Motor neuron (in vitro differentiated cells): ENCODE results near the gene PHOX2B. TPM values are rescaled to one million over a fixed set of nuclear protein-coding genes. Genes with fewer than 3 reads are reported as not detected.

Experiments used
- ATAC-seq, 8 experiments: fragments of 200-7000 bp; cut with Tn5 transposase; replicated peaks in 6 of 8; 2 replicates each; pipeline ENCODE4 v1.8.0; 2021; ENCODE audit warnings: mild to moderate bottlenecking in 8 of 8, moderate library complexity in 8 of 8
- H3K27ac ChIP-seq, 2 donors: fragments of 250-450 bp; sonication (Bioruptor Pico); 2 replicates each; pipeline ENCODE4 v1.9.0; 2021; ENCODE audit warnings: antibody characterized with exemption in 2 of 2, mild to moderate bottlenecking in 2 of 2, moderate library complexity in 1 of 2
- H3K4me1 ChIP-seq, 2 donors: fragments of 250-450 bp; sonication (Bioruptor Pico); replicated peaks in 1 of 2; 2 replicates each; pipeline ENCODE4 v1.6.1; 2021; ENCODE audit warnings: antibody characterized with exemption in 2 of 2, mild to moderate bottlenecking in 2 of 2, moderate library complexity in 1 of 2
- H3K4me3 ChIP-seq, 5 donors: fragments of 250-450 bp; sonication (Bioruptor Pico); 2 replicates each; pipeline ENCODE4 v1.9.0; 2021; ENCODE audit warnings: antibody characterized with exemption in 5 of 5, mild to moderate bottlenecking in 5 of 5, moderate library complexity in 4 of 5
- WGBS, 10 experiments: fragments of 450-650 bp; shearing (Covaris generic); methylation state at CpG; one replicate each; pipeline ENCODE4 v1.0.0; 2022; 5-methylcytosine and 5-hydroxymethylcytosine counted together
- in situ Hi-C, 9 experiments: fragments of 400-800 bp; cut with MboI; loops; one replicate each; pipeline ENCODE4 v1.15.0; 2021; ENCODE audit warnings: low sequenced_read_pairs in 9 of 9, low pct_unique_long_range_greater_than_20kb in 2 of 9; ENCODE audit not compliant: unreplicated experiment in 9 of 9
- total RNA-seq, 8 experiments: library from RNA; unstranded; fragments of 300-600 nt; gene quantifications; 2 replicates each; pipeline versions ENCODE4 v1.2.3 to v1.2.4, GENCODE V29; 2022

PHOX2B gene
- total RNA-seq = under 1 TPM in 5 of 8 experiments, not detected in 3; 0.09 to 0.52 (median 0.20) TPM

DNA sequence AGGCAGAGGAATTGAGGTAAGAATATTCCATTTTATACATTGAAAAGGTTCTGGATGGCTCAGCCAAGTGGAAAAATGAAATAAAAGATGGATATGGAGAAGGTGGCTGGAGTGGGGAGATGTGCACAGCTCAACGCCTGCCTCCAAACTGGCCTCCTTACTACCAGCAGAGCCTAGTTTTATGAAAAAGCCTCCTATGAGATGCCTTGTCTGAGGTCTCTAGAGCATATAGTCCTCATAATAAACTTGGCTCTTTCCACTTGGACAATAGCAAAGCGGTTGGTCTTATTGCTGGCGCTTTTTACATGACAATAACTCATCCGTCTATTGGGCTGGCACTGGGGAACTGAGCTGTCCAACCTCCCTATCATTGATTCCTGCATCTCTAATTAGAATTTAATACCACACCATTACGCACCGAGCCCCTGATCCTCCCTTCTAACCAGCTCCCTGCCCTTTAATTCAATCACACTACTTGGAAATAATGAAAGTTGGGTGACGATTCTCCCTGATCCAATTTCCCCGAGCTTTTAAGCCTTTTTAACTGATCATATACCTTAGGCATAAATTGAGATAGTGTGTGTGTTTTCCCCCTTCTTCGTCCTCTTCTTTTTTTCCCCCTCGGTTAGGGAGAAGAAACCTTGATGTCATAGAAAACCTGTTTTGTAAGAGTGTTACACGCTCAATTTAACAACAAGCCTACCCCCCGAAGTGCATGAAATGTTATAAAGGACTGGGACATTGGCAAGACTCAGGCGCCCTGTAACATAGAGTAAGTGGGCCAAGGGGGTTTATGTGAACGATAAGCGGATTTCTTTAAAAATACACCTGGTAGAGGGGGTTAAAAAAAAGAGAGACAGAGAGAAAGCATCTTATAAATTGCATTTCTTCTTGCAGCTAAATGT is at the start of gene PHOX2B:
PHOX2B (minus strand) TSS at position 155 of the 905 bp plus-strand sequence; CDS start at position 40, 115 bp downstream.
- peak within 1 kb of the TSS in 1 of 5 donors; percentile 2 for H3K4me3 ChIP-seq
- in situ Hi-C loops = no loop called here
- no peak within 1 kb of the TSS for H3K27ac ChIP-seq
- ATAC-seq = peak in 2 of 8 experiments; percentile 14 to 61
- H3K4me1 ChIP-seq = peaks cover 0 to 22% of the 10 kb centered on the region in 2 donors
- 0 to 24% (median 5%) methylated on average over 3 to 13 of the region's 15 CpGs for WGBS, 10 experiments

DNA sequence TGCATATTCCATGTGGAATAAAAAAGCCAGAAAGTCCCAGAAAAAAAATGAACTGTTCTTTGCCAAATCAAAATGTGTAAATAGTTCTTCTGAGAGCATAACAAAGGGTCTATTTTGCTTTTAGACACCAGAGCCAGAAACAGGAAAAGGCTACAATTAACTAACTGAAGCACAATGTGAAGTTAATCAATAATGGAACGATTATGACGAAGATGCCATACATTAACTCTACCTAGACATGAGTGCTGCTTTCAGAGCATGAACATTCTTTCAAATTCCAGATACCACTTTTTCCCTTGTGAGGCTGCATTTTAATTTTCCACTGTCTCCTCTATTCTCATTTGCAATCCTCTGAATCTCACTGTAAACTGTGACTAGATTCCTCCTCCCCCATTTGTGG is 48.7 kb upstream of the PHOX2B start:
- in situ Hi-C loops = no loop called here
- no peak for ATAC-seq
- no peak overlapping the region for H3K27ac ChIP-seq
- H3K4me3 ChIP-seq = no peak overlapping the region
- 0 to 60% (median 37%) methylated on average over 2 of the region's 2 CpGs; no CpG with 5 or more reads in 3 of the 10 experiments for WGBS, 10 experiments
- H3K4me1 ChIP-seq = peaks cover 16% of the 10 kb centered on the region in 2 donors

- no peak overlapping the region for H3K4me3 ChIP-seq
- H3K4me1 ChIP-seq = peaks cover 16% of the 10 kb centered on the region in 2 donors
- in situ Hi-C loops = no loop called here
- 0 to 29% (median 4%) methylated on average over 1 to 7 of the region's 8 CpGs for WGBS, 10 experiments
- no peak overlapping the region for H3K27ac ChIP-seq
- peak; percentile 37 to 80 (median 72) for ATAC-seq
These were observed 48.2 kb upstream of the PHOX2B start for GRCh38 chr4:41796545-41797210.

- Histone ChIP-seq H3K27ac (no peak overlapping the region), H3K4me1 (peaks cover 16% of the 10 kb centered on the region in 2 donors), H3K4me3 (no peak overlapping the region)
- no peak for ATAC-seq
- in situ Hi-C loops = no loop called here
- WGBS, 10 experiments = 0 to 83% (median 15%) methylated on average over 1 to 2 of the region's 2 CpGs; no CpG with 5 or more reads in 4 of the 10 experiments
These were observed 47.4 kb upstream of the PHOX2B start for GRCh38 chr4:41795796-41796385.

- ATAC-seq = no peak
- peaks cover 13 to 15% of the 10 kb centered on the region in 2 donors for H3K4me1 ChIP-seq
- H3K27ac ChIP-seq = no peak overlapping the region
- in situ Hi-C loops = no loop called here
- no peak overlapping the region for H3K4me3 ChIP-seq
- WGBS, 10 experiments = 0 to 95% (median 78%) methylated on average over 1 to 3 of the region's 3 CpGs; no CpG with 5 or more reads in 1 of the 10 experiments
These were observed 43.6 kb upstream of the PHOX2B start for GRCh38 chr4:41792166-41792565.

DNA sequence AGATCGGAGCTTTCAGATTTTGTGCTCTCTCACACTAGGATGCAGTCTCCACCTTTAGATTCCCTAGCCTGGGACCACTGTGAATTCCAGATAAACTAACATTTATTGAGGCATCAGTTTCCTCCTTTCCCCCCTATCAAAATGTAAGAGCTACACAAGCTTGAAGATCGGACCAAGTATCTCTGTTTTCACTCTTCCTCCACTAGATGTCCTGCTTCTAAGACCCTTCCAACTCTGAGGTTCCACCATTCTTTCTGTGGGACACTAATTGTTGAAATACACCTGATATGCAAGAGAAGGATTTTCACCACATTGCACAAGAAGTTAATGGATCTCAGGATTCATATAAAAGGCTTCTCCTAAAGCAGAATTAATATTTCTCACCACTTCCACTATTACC is 43.0 kb upstream of the PHOX2B start:
- in situ Hi-C loops = no loop called here
- 33 to 100% (median 82%) methylated on average over 1 to 2 of the region's 2 CpGs; no CpG with 5 or more reads in 2 of the 10 experiments for WGBS, 10 experiments
- no peak for ATAC-seq

DNA sequence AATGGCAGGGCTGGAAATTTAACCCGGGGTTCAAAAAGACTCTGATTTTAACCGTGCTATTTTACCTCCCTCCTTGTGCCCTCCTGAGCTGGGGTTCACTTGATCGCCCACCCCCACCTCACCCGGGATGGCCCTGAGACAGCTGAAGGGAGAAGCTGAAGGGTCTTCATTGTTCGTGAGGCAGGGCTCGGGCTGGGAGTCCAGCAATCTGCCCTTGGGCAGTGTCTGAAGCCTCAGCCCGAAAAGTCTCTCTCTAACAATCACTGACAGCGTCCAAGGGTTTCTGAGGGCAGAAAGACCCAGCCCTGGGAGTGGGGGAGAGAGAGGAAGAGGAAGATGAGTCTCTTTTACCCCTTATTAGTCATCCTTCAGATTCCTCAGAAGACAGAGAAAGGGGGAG is 39.4 kb upstream of the PHOX2B start:
- Histone ChIP-seq H3K4me1 (no peaks in the 10 kb centered on the region), H3K4me3 (no peak overlapping the region), H3K27ac (no peak overlapping the region)
- peak in 1 of 8 experiments; percentile 38 for ATAC-seq
- in situ Hi-C loops = no loop called here
- WGBS, 10 experiments = 0 to 76% (median 43%) methylated on average over 2 to 8 of the region's 8 CpGs; no CpG with 5 or more reads in 2 of the 10 experiments

More for the DNA sequence above, 43.0 kb upstream of the PHOX2B start:
- no peak overlapping the region for H3K4me3 ChIP-seq
- peaks cover 7 to 9% of the 10 kb centered on the region in 2 donors for H3K4me1 ChIP-seq
- H3K27ac ChIP-seq = no peak overlapping the region

- H3K4me1 ChIP-seq = no peaks in the 10 kb centered on the region
- H3K4me3 ChIP-seq = no peak overlapping the region
- 0 to 100% (median 58%) methylated on average over 1 of the region's 1 CpG; no CpG with 5 or more reads in 2 of the 10 experiments for WGBS, 10 experiments
- no peak for ATAC-seq
- in situ Hi-C loops = no loop called here
- H3K27ac ChIP-seq = no peak overlapping the region
These were observed 37.1 kb upstream of the PHOX2B start for GRCh38 chr4:41785665-41786064.

DNA sequence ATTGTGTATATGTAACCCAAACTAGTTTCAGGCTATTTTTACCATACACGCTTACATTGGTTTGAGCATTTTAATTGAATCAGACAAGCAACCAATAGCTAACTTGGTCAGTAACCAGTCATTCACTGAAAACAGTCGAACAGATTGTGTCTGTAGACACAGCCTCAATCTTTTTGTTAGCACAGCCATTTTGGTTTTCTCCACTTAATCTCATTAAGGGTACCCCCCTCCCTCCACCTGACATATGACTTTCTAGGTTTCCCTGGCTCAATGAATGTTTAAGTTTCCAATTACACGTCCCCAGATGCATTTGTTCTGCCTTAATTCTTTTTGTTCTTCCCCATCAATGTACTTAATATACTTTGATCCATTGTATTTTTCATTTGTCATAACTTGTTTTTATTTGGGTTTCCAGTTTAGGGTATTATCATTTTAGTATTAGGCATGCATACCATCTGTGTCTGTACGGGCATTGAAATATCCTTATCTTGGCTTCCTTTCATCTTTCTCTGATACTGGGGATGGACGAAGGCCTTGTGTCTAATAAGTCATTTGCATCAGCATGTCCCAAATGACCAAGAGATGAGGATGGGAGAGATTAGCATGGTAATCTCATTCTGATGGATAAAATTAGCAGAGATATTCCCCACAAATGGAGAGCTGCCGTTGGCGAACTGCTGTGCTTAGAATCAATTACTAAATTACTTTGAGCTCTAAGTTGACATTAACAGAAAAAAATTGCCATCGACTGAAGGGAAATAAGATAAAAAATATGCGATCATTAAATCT is 35.9 kb upstream of the PHOX2B start:
- ATAC-seq = peak in 1 of 8 experiments; percentile 73
- no peaks in the 10 kb centered on the region for H3K4me1 ChIP-seq
- H3K4me3 ChIP-seq = no peak overlapping the region
- no peak overlapping the region for H3K27ac ChIP-seq
- in situ Hi-C loops = no loop called here
- 21 to 100% (median 74%) methylated on average over 1 to 9 of the region's 9 CpGs for WGBS, 10 experiments

DNA sequence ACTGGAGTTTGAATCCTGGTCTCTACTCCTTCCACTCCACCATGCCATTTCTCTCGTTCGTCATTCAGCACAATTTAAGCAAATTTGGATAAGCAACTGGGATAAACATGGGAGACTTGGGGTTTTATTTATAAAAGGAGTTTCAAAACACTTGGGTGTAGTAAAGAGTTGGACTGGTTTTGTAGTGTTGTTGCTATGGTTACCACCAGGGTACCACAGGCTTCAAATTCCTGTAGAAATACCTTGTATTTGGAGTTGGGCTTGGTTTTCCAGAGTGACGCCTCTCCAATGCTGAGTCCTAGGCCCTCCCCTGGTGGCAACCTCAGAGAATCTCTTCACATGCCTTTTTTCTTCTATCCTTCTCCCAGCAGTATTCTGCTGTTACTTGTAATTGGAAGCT is 27.9 kb upstream of the PHOX2B start:
- Histone ChIP-seq H3K4me3 (no peak overlapping the region), H3K27ac (no peak overlapping the region), H3K4me1 (no peaks in the 10 kb centered on the region)
- ATAC-seq = no peak
- in situ Hi-C loops = no loop called here
- WGBS, 10 experiments = 0 to 100% (median 68%) methylated on average over 1 to 3 of the region's 3 CpGs; no CpG with 5 or more reads in 2 of the 10 experiments

DNA sequence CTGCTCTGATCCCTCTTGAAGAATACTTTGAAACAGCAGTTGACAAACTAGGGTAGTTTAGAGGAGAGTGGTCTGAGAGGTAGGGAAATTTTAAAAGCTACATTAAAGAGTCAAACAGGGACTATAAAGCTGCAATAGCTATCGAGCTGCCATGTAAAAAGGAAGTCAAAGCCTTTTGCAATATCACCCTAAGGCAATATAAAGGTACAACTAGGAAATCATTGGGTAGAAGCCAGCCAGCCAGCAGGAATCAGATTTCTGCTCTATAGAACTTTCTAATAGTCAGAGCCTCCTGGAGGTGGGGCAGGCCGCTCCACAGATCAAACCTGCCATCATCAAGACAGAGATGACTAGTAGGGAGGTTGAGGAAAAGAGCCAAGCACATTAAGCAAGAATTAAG is 15.2 kb upstream of the PHOX2B start:
- in situ Hi-C loops = no loop called here
- 0 to 100% (median 70%) methylated on average over 1 to 2 of the region's 2 CpGs; no CpG with 5 or more reads in 3 of the 10 experiments for WGBS, 10 experiments
- Histone ChIP-seq H3K4me1 (no peaks in the 10 kb centered on the region), H3K4me3 (no peak overlapping the region), H3K27ac (no peak overlapping the region)
- no peak for ATAC-seq

DNA sequence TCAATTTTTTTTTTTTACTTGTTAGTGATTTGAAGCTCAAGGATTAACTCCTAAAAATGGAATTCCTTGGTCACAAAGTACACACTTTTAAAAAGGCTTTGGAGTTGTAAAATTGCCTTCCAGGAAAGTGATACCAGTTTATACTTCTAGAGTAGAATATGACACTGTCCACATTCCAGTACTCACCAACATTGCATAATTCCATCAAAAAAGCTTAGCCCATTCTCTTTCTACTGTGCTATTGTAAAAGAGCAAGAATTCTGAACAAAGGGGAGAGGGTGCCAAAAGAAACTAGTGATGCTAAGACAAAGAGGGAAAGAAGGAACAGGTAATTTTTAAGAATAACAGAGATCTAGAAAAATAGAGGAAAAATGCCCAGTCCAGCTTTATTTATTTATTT is 10.4 kb upstream of the PHOX2B start:
- in situ Hi-C loops = no loop called here
- no peak overlapping the region for H3K27ac ChIP-seq
- H3K4me1 ChIP-seq = no peaks in the 10 kb centered on the region
- H3K4me3 ChIP-seq = no peak overlapping the region
- no peak for ATAC-seq
